Stomach (tissue), 9 donors: ENCODE results near the gene KCNC3. TPM values are rescaled to one million over a fixed set of nuclear protein-coding genes. Genes with fewer than 3 reads are reported as not detected.

Experiments
- DNase-seq, 2 donors: peaks; one replicate each; pipeline versions ENCODE4 v3.0.0 to v3.0.0-alpha.2; 2013 to 2019
- H3K27ac ChIP-seq, 5 donors: fragments of 200-600 bp in 4 of 5; sonication (generic) in 4 of 5; one replicate each; pipeline ENCODE4 v1.5.1; 2013 to 2019; ENCODE audit warnings: mild to moderate bottlenecking in 1 of 5, moderate library complexity in 1 of 5
- H3K27me3 ChIP-seq, 3 donors: fragments of 200-600 bp; sonication (generic); one replicate each; pipeline ENCODE4 v1.5.1; 2017 to 2019; ENCODE audit warnings: mixed run types in 1 of 3
- H3K36me3 ChIP-seq, 4 donors: fragments of 200-600 bp; sonication (generic); 1 replicate in 3 of 4; 2 replicates in 1 of 4; pipeline ENCODE4 v1.5.1; 2016 to 2019
- H3K4me1 ChIP-seq, 4 donors: fragments of 200-600 bp; sonication (generic); one replicate each; pipeline ENCODE4 v1.5.1; 2016 to 2019
- H3K4me3 ChIP-seq, 4 donors: fragments of 200-600 bp; sonication (generic) in 3 of 4; one replicate each; pipeline ENCODE4 v1.5.1; 2016 to 2019; ENCODE audit warnings: mild to moderate bottlenecking in 1 of 4
- H3K9me3 ChIP-seq, 4 donors: fragments of 200-600 bp; sonication (generic); one replicate each; pipeline ENCODE4 v1.5.1; 2016 to 2019
- EP300 ChIP-seq: sonication (generic); formaldehyde crosslinking; IDR thresholded peaks from one replicate; pipeline ENCODE4 v1.6.1; 2017; ENCODE audit warnings: antibody characterized with exemption
- POLR2A ChIP-seq, 4 donors: fragments of 450-650 bp; IDR thresholded peaks; one replicate each; pipeline ENCODE4 v1.6.1; 2016; ENCODE audit warnings: antibody characterized with exemption in 4 of 4, control low read depth in 2 of 4, mild to moderate bottlenecking in 1 of 4, moderate library complexity in 1 of 4
- POLR2AphosphoS5 ChIP-seq, 3 donors: sonication (generic); formaldehyde crosslinking; IDR thresholded peaks; one replicate each; pipeline ENCODE4 v1.6.1; 2016; ENCODE audit warnings: antibody characterized with exemption in 3 of 3
- whole genome bisulfite sequencing, 5 donors: extraction: QIAGEN DNeasy Blood & Tissue Kit in 3 of 5; methylation state at CpG; one replicate each; pipeline versions ENCODE4 v1.1.5 to v1.1.7; 2013 to 2018; 5-methylcytosine and 5-hydroxymethylcytosine counted together
- intact Hi-C: fragments of 100-400 bp; cut with DNase I; formaldehyde crosslinking; loops from one replicate; pipeline ENCODE4 v1.15.1; 2023; ENCODE audit warnings: low total_unique reads
- polyA plus RNA-seq, 3 donors: library from polyadenylated mRNA; stranded (reverse); fragments of 200-250 nt; gene quantifications; one replicate each; pipeline ENCODE4 v1.2.3, GENCODE V29; 2013
- total RNA-seq, 5 donors: library from RNA; depleted of rRNA; stranded (reverse); fragments of >200 nt; gene quantifications; one replicate each; pipeline versions ENCODE4 v1.1.0 to v1.2.3, GENCODE V29; 2014 to 2016
- TF ChIP-seq, protein P1 (sequence below), 7 experiments: fragments of 450-650 bp in 4 of 7; fragments of 200-600 bp in 3 of 7; sonication (generic) in 3 of 7; IDR thresholded peaks; one replicate each; pipeline ENCODE4 v1.5.1; 2016 to 2019; ENCODE audit warnings: antibody characterized with exemption in 7 of 7, control low read depth in 2 of 7, mild to moderate bottlenecking in 1 of 7
- donor health status: healthy with polysubstance abuse.
- donor health status: Bipolar disorder and iron deficiency.
- donor health status: healthy.

The KCNC3 gene
- total and polyA plus RNA-seq, 8 donors, result 0.25 to 2.3 (median 0.41) TPM; not detected in 2

DNA sequence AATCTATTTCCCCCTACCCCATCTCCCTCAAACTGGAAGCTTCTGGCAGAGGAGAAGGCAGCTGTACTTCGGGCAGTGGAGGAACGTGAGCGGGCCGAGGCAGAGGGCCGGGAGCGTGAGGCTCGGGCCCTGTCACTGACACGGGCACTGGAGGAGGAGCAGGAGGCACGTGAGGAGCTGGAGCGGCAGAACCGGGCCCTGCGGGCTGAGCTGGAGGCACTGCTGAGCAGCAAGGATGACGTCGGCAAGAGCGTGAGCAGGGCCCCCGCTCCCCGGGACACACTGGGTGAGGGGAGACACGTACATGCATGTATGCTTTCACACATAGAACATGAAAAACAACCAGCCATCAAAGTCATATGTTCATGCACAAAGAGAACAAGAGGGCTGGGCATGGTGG lies 42.7 kb downstream of the KCNC3 start:
- intact Hi-C loops, result no loop called here
- H3K27me3 ChIP-seq, result peaks cover 0 to 17% (median 0%) of the 10 kb centered on the region in 3 donors
- H3K4me3 ChIP-seq, result no peak overlapping the region
- WGBS, 5 donors, result 90 to 97% (median 95%) methylated on average over 10 to 18 of the region's 18 CpGs
- H3K4me1 ChIP-seq, result no peaks in the 10 kb centered on the region
- DNase-seq, result no peak
- H3K9me3 ChIP-seq, result peaks cover 0 to 47% (median 32%) of the 10 kb centered on the region in 4 donors
- TF ChIP-seq, protein P1, sequence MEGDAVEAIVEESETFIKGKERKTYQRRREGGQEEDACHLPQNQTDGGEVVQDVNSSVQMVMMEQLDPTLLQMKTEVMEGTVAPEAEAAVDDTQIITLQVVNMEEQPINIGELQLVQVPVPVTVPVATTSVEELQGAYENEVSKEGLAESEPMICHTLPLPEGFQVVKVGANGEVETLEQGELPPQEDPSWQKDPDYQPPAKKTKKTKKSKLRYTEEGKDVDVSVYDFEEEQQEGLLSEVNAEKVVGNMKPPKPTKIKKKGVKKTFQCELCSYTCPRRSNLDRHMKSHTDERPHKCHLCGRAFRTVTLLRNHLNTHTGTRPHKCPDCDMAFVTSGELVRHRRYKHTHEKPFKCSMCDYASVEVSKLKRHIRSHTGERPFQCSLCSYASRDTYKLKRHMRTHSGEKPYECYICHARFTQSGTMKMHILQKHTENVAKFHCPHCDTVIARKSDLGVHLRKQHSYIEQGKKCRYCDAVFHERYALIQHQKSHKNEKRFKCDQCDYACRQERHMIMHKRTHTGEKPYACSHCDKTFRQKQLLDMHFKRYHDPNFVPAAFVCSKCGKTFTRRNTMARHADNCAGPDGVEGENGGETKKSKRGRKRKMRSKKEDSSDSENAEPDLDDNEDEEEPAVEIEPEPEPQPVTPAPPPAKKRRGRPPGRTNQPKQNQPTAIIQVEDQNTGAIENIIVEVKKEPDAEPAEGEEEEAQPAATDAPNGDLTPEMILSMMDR (IDR thresholded peaks at IDR 0.05), result no peak
- TF ChIP-seq POLR2A (IDR thresholded peaks at IDR 0.05), result no peak
- TF ChIP-seq POLR2AphosphoS5 (IDR thresholded peaks at IDR 0.05), result no peak
- no peak for TF ChIP-seq EP300
- no peak overlapping the region for H3K27ac ChIP-seq
- peaks cover 30 to 95% (median 82%) of the 10 kb centered on the region in 4 donors for H3K36me3 ChIP-seq

DNA sequence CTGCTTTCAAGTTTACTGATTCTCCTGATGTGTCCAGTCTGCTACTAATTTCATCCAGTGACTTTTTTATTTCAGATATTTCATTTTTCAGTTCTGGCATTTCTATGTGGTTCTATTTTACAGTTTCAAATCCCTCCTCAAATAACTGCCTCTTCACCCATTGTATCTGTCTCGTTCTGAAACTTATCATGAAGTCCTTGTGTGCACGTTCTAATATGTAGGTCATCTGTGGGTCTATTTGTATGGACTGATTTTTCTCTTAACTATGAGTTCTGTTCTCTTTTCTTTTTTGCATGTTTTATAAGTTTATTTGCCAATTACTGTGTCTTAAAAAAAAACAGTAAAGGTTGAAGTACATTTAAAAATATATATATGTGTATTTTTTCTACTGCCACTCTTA lies 43.3 kb downstream of the KCNC3 start:
- no peak for DNase-seq
- peaks cover 0 to 12% (median 0%) of the 10 kb centered on the region in 3 donors for H3K27me3 ChIP-seq
- H3K9me3 ChIP-seq, result peaks cover 0 to 47% (median 32%) of the 10 kb centered on the region in 4 donors
- no peak for TF ChIP-seq EP300
- TF ChIP-seq, protein P1 (IDR thresholded peaks at IDR 0.05), result no peak
- no peak for TF ChIP-seq POLR2A (IDR thresholded peaks at IDR 0.05)
- no peak for TF ChIP-seq POLR2AphosphoS5 (IDR thresholded peaks at IDR 0.05)
- H3K27ac ChIP-seq, result no peak overlapping the region
- peaks cover 28 to 95% (median 83%) of the 10 kb centered on the region in 4 donors for H3K36me3 ChIP-seq
- WGBS, 5 donors, result 79 to 93% (median 88%) methylated on average over 2 of the region's 2 CpGs
- intact Hi-C loops, result no loop called here
- H3K4me1 ChIP-seq, result no peaks in the 10 kb centered on the region
- no peak overlapping the region for H3K4me3 ChIP-seq

DNA sequence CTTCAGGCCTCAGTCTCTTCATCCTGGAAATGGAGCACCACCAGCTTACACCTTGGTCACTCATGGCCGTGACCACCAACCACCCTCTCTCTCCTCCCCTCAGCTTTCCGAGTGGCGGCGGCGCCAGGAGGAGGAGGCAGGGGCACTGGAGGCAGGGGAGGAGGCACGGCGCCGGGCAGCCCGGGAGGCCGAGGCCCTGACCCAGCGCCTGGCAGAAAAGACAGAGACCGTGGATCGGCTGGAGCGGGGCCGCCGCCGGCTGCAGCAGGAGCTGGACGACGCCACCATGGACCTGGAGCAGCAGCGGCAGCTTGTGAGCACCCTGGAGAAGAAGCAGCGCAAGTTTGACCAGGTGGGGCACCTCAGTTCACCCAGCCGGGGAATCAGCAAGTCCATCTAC lies 47.7 kb downstream of the KCNC3 start:
- DNase-seq, result no peak
- no peaks in the 10 kb centered on the region for H3K4me1 ChIP-seq
- H3K27me3 ChIP-seq, result peaks cover 0 to 10% (median 0%) of the 10 kb centered on the region in 3 donors
- TF ChIP-seq EP300 (no peak), POLR2A (IDR thresholded peaks at IDR 0.05) (no peak), POLR2AphosphoS5 (IDR thresholded peaks at IDR 0.05) (no peak)
- TF ChIP-seq, protein P1 (IDR thresholded peaks at IDR 0.05), result no peak
- H3K27ac ChIP-seq, result no peak overlapping the region
- 92 to 96% (median 95%) methylated on average over 20 to 22 of the region's 22 CpGs for WGBS, 5 donors
- H3K36me3 ChIP-seq, result peaks cover 20 to 91% (median 80%) of the 10 kb centered on the region in 4 donors
- no peak overlapping the region for H3K4me3 ChIP-seq
- H3K9me3 ChIP-seq, result peaks cover 0 to 17% (median 17%) of the 10 kb centered on the region in 4 donors
- intact Hi-C loops, result no loop called here

DNA sequence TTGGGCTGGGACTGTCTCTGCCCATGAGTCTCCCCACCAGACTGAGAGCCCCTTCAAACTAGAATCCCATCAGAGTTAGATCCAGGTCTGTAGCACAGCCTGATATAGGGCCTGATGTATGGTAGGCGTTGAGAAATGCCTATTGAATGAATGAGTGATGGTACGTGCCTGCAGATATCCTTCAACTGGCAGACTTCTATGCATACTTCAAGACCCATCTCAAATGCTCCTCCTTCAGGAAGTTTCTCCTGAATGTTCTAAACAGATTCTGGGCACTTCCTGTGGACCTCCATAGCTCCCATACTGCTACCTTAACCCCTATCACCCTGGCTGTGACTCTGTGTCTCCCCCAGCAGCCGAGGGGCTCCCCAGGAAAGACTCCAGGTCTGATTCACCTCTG lies 48.2 kb downstream of the KCNC3 start:
- H3K27me3 ChIP-seq, result peaks cover 0 to 14% (median 0%) of the 10 kb centered on the region in 3 donors
- intact Hi-C loops, result no loop called here
- H3K9me3 ChIP-seq, result peaks cover 0 to 12% (median 12%) of the 10 kb centered on the region in 4 donors
- H3K4me3 ChIP-seq, result no peak overlapping the region
- no peaks in the 10 kb centered on the region for H3K4me1 ChIP-seq
- 69 to 84% (median 79%) methylated on average over 3 of the region's 3 CpGs for WGBS, 5 donors
- no peak overlapping the region for H3K27ac ChIP-seq
- no peak for TF ChIP-seq POLR2A (IDR thresholded peaks at IDR 0.05)
- TF ChIP-seq, protein P1 (IDR thresholded peaks at IDR 0.05), result no peak
- no peak for TF ChIP-seq POLR2AphosphoS5 (IDR thresholded peaks at IDR 0.05)
- TF ChIP-seq EP300, result no peak
- H3K36me3 ChIP-seq, result peaks cover 18 to 91% (median 80%) of the 10 kb centered on the region in 4 donors
- no peak for DNase-seq
